HG02588 (cell line): ENCODE measurements around the gene KDM3A.

ENCODE experiments used
- ATAC-seq: cut with Tn5 transposase; IDR thresholded peaks from one replicate; pipeline ENCODE4 v1.9.1; 2021; ENCODE audit warnings: mild to moderate bottlenecking, moderate library complexity; ENCODE audit not compliant: unreplicated experiment

The KDM3A gene

GRCh38 chr2:86512892-86513291 is 71.7 kb downstream of the KDM3A start:
- ATAC-seq: no peak

- no peak for ATAC-seq
Observed at GRCh38 chr2:86513948-86514660, 72.9 kb downstream of the KDM3A start.

- ATAC-seq: no peak
Observed at GRCh38 chr2:86518481-86518880, 77.3 kb downstream of the KDM3A start.

- no peak for ATAC-seq
Observed at GRCh38 chr2:86519349-86519748, 78.2 kb downstream of the KDM3A start.

GRCh38 chr2:86520153-86520552 is 79.0 kb downstream of the KDM3A start:
- ATAC-seq: no peak

GRCh38 chr2:86521922-86522321 is 80.8 kb downstream of the KDM3A start:
- ATAC-seq: no peak

GRCh38 chr2:86522711-86523110 is 81.5 kb downstream of the KDM3A start:
- no peak for ATAC-seq

- ATAC-seq: no peak
Observed at GRCh38 chr2:86523491-86523890, 82.3 kb downstream of the KDM3A start.

GRCh38 chr2:86525421-86526340 is 84.5 kb downstream of the KDM3A start:
- no peak for ATAC-seq

- ATAC-seq: no peak
Observed at GRCh38 chr2:86533589-86533988, 92.4 kb downstream of the KDM3A start.

GRCh38 chr2:86541334-86541733 is 100.2 kb downstream of the KDM3A start:
- ATAC-seq: no peak
